ENCODE data around the gene SMIM3.
"Not testable (repeated sequence)": the region's sequence is repeated elsewhere in the genome, so short reads cannot be mapped to it uniquely, and the experiment has no call there.

The SMIM3 gene

GRCh38 chr5:150801117-150801927 lies 22.8 kb downstream of the SMIM3 start:
- peak; percentile 69 for DNase-seq

- no peak for DNase-seq
These were observed 25.8 kb downstream of the SMIM3 start for GRCh38 chr5:150804388-150804787.

- DNase-seq = no peak
These were observed 30.8 kb downstream of the SMIM3 start for GRCh38 chr5:150809363-150809762.

- DNase-seq = no peak
These were observed 36.5 kb downstream of the SMIM3 start for GRCh38 chr5:150815010-150815409.

GRCh38 chr5:150816946-150817345 lies 38.4 kb downstream of the SMIM3 start:
- DNase-seq = no peak

- no peak for DNase-seq
These were observed 51.2 kb downstream of the SMIM3 start for GRCh38 chr5:150829744-150830143.

GRCh38 chr5:150831821-150832220 lies 53.3 kb downstream of the SMIM3 start:
- not testable (repeated sequence) for DNase-seq

- DNase-seq = no peak
These were observed 57.5 kb downstream of the SMIM3 start for GRCh38 chr5:150836064-150836463.

GRCh38 chr5:150836703-150837102 lies 58.1 kb downstream of the SMIM3 start:
- no peak for DNase-seq

- not testable (repeated sequence) for DNase-seq
These were observed 66.8 kb downstream of the SMIM3 start for GRCh38 chr5:150845185-150845859.

GRCh38 chr5:150846308-150846653 lies 67.7 kb downstream of the SMIM3 start, which contains the start of gene IRGM:
Gene IRGM, plus strand, starts transcription at chr5:150846521. Its CDS starts 1,603 bp downstream, at chr5:150848124.
- peak; percentile 73 for DNase-seq
